Choroid plexus epithelial cell (primary cell): ENCODE measurements around the gene RPS6KA4.
"Not testable (repeated sequence)": the region's sequence is repeated elsewhere in the genome, so short reads cannot be mapped to it uniquely, and the experiment has no call there.

Experiments used
- DNase-seq: peaks from one replicate; pipeline ENCODE4 v3.0.0-alpha.2; 2010; ENCODE audit warnings: low read depth
- H3K4me3 ChIP-seq: 2 replicates; pipeline ENCODE4 v1.5.1; 2011; ENCODE audit warnings: low read depth, mild to moderate bottlenecking, control low read depth, low read length, moderate library complexity
- TF ChIP-seq, protein P1 (sequence below): conservative IDR thresholded peaks from 2 replicates; pipeline ENCODE4 v1.5.1; 2011; ENCODE audit warnings: low read depth, mild to moderate bottlenecking, control low read depth, inconsistent platforms, low read length, moderate library complexity

The RPS6KA4 gene

GRCh38 chr11:64410404-64410734 is 51.4 kb downstream of the RPS6KA4 start:
- TF ChIP-seq, protein P1, sequence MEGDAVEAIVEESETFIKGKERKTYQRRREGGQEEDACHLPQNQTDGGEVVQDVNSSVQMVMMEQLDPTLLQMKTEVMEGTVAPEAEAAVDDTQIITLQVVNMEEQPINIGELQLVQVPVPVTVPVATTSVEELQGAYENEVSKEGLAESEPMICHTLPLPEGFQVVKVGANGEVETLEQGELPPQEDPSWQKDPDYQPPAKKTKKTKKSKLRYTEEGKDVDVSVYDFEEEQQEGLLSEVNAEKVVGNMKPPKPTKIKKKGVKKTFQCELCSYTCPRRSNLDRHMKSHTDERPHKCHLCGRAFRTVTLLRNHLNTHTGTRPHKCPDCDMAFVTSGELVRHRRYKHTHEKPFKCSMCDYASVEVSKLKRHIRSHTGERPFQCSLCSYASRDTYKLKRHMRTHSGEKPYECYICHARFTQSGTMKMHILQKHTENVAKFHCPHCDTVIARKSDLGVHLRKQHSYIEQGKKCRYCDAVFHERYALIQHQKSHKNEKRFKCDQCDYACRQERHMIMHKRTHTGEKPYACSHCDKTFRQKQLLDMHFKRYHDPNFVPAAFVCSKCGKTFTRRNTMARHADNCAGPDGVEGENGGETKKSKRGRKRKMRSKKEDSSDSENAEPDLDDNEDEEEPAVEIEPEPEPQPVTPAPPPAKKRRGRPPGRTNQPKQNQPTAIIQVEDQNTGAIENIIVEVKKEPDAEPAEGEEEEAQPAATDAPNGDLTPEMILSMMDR: no peak
- no peak overlapping the region for H3K4me3 ChIP-seq
- DNase-seq: no peak

DNA sequence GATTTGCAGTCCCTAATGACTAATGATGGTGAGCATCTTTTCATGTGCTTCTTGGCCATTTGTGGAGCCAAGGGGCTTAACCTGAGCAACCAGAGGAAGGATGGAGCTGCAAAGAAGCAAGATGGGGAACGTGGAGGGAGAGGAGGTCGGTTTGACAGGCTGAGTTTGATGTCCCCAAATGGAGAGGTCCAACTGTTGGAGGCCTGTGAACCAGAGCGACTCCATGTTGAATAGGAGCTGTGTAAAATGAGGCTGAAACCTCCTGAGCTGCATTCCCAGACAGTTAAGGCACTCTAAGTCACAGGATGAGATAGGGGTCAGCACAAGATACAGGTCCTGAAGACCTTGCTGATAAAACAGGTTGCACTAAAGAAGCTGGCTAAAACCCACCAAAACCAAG is 54.5 kb downstream of the RPS6KA4 start:
- H3K4me3 ChIP-seq: no peak overlapping the region
- TF ChIP-seq, protein P1: no peak
- DNase-seq: no peak

- TF ChIP-seq, protein P1: no peak
- no peak overlapping the region for H3K4me3 ChIP-seq
- DNase-seq: no peak
Measured at GRCh38 chr11:64415286-64415685, 56.3 kb downstream of the RPS6KA4 start.

DNA sequence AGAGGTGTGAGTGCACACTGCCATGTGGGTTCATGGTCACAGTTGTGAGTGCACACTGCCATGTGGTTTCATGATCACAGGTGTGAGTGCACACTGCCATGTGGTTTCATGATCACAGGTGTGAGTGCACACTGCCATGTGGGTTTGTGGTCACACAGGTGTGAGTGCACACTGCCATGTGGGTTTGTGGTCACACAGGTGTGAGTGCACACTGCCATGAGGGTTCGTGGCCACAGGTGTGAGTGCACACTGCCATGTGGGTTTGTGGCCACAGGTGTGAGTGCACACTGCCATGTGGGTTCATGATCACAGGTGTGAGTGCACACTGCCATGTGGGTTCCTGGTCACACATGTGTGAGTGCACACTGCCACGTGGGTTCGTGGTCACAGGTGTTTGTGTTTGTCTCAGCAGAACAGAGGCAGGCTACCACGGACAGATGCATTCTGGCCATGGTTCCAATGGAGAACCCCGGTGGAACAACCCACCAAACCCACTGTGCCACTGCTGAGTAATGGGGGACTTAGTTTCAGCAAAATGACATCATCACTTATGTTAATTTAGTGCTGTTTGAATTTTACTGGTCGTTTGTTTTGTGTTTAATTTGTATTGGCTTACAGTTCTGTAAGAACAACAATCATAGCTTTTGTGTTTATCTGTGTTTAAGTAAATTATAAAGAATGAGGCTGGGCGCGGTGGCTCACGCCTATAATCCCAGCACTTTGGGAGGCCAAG is 57.2 kb downstream of the RPS6KA4 start:
- TF ChIP-seq, protein P1: no peak
- DNase-seq: no peak
- H3K4me3 ChIP-seq: no peak overlapping the region

DNA sequence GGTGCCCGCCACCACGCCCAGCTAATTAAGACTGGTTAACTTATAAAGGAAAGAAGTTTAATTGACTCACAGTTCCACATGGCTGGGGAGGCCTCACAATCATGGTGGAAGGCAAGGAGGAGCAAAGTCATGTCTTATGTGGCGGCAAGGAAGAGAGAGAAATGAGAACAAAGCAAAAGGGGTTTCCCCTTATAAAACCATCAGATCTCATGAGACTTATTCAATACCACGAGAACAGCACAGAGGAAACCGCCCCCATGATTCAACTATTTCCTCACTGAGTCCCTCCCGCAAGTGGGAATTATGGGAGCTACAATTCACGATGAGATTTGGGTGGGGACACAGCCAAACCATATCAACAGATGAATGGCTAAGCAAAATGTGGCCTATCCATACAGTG is 59.3 kb downstream of the RPS6KA4 start:
- DNase-seq, H3K4me3 ChIP-seq: not testable (repeated sequence)

DNA sequence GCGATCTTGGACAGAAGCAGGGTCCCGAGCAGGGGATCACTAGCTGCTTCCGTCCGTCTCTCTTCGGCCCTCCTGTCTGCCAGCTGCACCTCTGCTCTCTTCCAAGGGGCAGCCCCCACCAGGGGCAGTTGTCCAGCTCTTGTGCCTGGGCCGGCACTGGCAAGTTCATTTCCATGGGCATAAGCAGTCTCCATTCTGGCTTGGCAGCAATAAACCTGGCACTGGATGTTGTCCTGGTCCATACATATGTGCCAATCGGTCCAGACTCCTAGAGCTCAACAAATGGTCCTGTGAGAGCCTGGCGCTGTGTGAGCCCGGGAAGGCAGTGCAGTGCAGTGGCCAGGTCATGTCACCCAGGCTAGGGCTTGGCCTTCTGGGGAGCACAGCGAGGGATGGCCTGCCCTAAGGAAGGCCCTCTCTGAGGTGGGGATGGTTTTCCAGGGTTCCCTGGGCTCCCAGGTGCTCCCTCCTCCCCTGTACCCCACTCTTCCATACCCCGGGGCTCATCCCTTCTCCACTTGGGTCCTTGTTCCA is 60.4 kb downstream of the RPS6KA4 start:
- TF ChIP-seq, protein P1: no peak
- H3K4me3 ChIP-seq: no peak overlapping the region
- no peak for DNase-seq

- DNase-seq: peak; percentile 75
- TF ChIP-seq, protein P1: no peak
- no peak overlapping the region for H3K4me3 ChIP-seq
Measured at GRCh38 chr11:64419818-64420485, 61.0 kb downstream of the RPS6KA4 start.
